K562 (cell line): Measurements from ENCODE around the gene MMAB. TPM values are rescaled to one million over a fixed set of nuclear protein-coding genes. Genes with fewer than 3 reads are reported as not detected.

ENCODE experiments used
- ATAC-seq: fragments of 200-7000 bp; cut with Tn5 transposase; 3 replicates; pipeline ENCODE4 v1.9.1; 2020; ENCODE audit warnings: moderate library complexity
- BruUV-seq: library from RNA; stranded (reverse); fragments of 400-500 nt; replicated peaks from 2 replicates; lab custom pipeline; 2021; lab: Mats Ljungman, UMichigan
- CTCF ChIA-PET: fragments of 300-600 bp; formaldehyde crosslinking; extraction: SDS; loops from one replicate; lab custom pipeline; 2021; ENCODE audit warnings: low intra/inter-chr PET ratio; lab: Yijun Ruan, JAX
- POLR2A ChIA-PET: fragments of 300-600, 350-650 bp; sonication (Branson Sonifier 250); formaldehyde crosslinking; extraction: SDS; loops from one replicate; lab custom pipeline; 2021; ENCODE audit warnings: antibody characterized with exemption, inconsistent platforms; lab: Yijun Ruan, JAX
- DNase-seq, 4 experiments: peaks; one replicate each; pipeline versions ENCODE4 v3.0.0 to v3.0.0-alpha.2; 2011 to 2018; ENCODE audit warnings: low spot score in 3 of 4, mixed read lengths in 3 of 4; ENCODE audit errors: extremely low read depth in 1 of 4
- FAIRE-seq: peaks from 2 replicates; lab custom pipeline; 2011; peaks lifted over from hg19 to GRCh38; lab: Jason Lieb, UNC
- H2AFZ ChIP-seq: 2 replicates; pipeline ENCODE4 v1.6.0; 2011; ENCODE audit warnings: low read depth, low read length, control low read depth, inconsistent platforms
- H3K27ac ChIP-seq: fragments of 200-600 bp; 3 replicates; pipeline ENCODE4 v1.8.0; 2011; ENCODE audit warnings: low read depth, mild to moderate bottlenecking, control low read depth, inconsistent platforms, low read length, moderate library complexity, mixed read lengths; ENCODE audit errors: extremely low read depth
- H3K27me3 ChIP-seq, 2 experiments: fragments of 300-600 bp in 1 of 2; 2 replicates in 1 of 2; 3 replicates in 1 of 2; pipeline versions ENCODE4 v1.6.0 to v1.8.0; 2011; ENCODE audit warnings: inconsistent platforms in 2 of 2, low read length in 2 of 2, mild to moderate bottlenecking in 1 of 2, mixed read lengths in 1 of 2, moderate library complexity in 1 of 2; ENCODE audit not compliant: control insufficient read depth in 2 of 2, insufficient read depth in 2 of 2
- H3K36me3 ChIP-seq: fragments of 300-600 bp; 3 replicates; pipeline ENCODE4 v1.8.0; 2011; ENCODE audit warnings: mild to moderate bottlenecking, low read length, inconsistent platforms; ENCODE audit not compliant: control insufficient read depth, insufficient read depth
- H3K4me1 ChIP-seq, 2 experiments: fragments of 200-600 bp in 1 of 2; replicated peaks in 1 of 2; 2 replicates in 1 of 2; 3 replicates in 1 of 2; pipeline versions ENCODE4 v1.5.1 to v1.8.0; 2011; ENCODE audit warnings: inconsistent platforms in 2 of 2, low read length in 2 of 2, mild to moderate bottlenecking in 1 of 2, mixed read lengths in 1 of 2, moderate library complexity in 1 of 2; ENCODE audit not compliant: control insufficient read depth in 2 of 2, insufficient read depth in 2 of 2
- H3K4me2 ChIP-seq: 2 replicates; pipeline ENCODE4 v1.6.1; 2011; ENCODE audit warnings: low read length, control low read depth, inconsistent platforms, mixed read lengths; ENCODE audit not compliant: insufficient read depth
- H3K4me3 ChIP-seq: fragments of 200-600 bp; sonication (generic), shearing (Covaris generic); 2 replicates; pipeline ENCODE4 v1.5.1; 2016; ENCODE audit warnings: control low read depth, inconsistent platforms
- H3K79me2 ChIP-seq: fragments of 200-600 bp; 3 replicates; pipeline ENCODE4 v1.8.0; 2011; ENCODE audit warnings: low read length, inconsistent platforms; ENCODE audit not compliant: control insufficient read depth, insufficient read depth
- H3K9ac ChIP-seq, 2 experiments: 2 replicates each; pipeline versions ENCODE4 v1.6.0 to v1.6.1; 2011; ENCODE audit warnings: low read depth in 2 of 2, low read length in 2 of 2, control low read depth in 1 of 2, inconsistent platforms in 1 of 2, mild to moderate bottlenecking in 1 of 2, mixed read lengths in 1 of 2; ENCODE audit not compliant: insufficient read depth in 1 of 2
- H3K9me1 ChIP-seq: one replicate; pipeline ENCODE4 v1.6.0; 2011; ENCODE audit warnings: inconsistent platforms, mild to moderate bottlenecking, low read length, moderate library complexity; ENCODE audit not compliant: control insufficient read depth, insufficient read depth
- H3K9me3 ChIP-seq: replicated peaks from 2 replicates; pipeline ENCODE4 v1.5.1; 2011; ENCODE audit warnings: low read depth, low read length, inconsistent platforms; ENCODE audit not compliant: control insufficient read depth, insufficient read depth
- H4K20me1 ChIP-seq: replicated peaks from 2 replicates; pipeline ENCODE4 v1.6.1; 2011; ENCODE audit warnings: low read length, inconsistent platforms, mixed read lengths; ENCODE audit not compliant: control insufficient read depth, insufficient read depth
- PPARD ChIP-seq: fragments of 250-450 bp; sonication (Bioruptor Pico); IDR thresholded peaks from 2 replicates; pipeline ENCODE4 v1.8.0; 2022; ENCODE audit warnings: inconsistent platforms, mild to moderate bottlenecking, moderate library complexity
- USF1 ChIP-seq: sonication (generic); formaldehyde crosslinking; IDR thresholded peaks from 2 replicates; pipeline ENCODE4 v1.9.0; 2022; ENCODE audit warnings: mild to moderate bottlenecking, missing genetic modification reagents
- ZMIZ1 ChIP-seq, 2 experiments: fragments of 150-350 bp in 1 of 2; IDR thresholded peaks; 2 replicates each; pipeline ENCODE4 v1.6.1; 2012 to 2016; ENCODE audit warnings: low read depth in 2 of 2, low read length in 2 of 2, mild to moderate bottlenecking in 1 of 2, moderate library complexity in 1 of 2
- ZNF696 ChIP-seq: fragments of 250-450 bp; sonication (Bioruptor Pico); conservative IDR thresholded peaks from 2 replicates; pipeline ENCODE4 v1.4.0; 2020; ENCODE audit warnings: mild to moderate bottlenecking, moderate library complexity
- WGBS: fragments of 100-300 bp; shearing (Covaris generic); methylation state at CpG from one replicate; pipeline ENCODE4 v1.1.6; 2016; ENCODE audit warnings: low coverage, mixed read lengths; ENCODE audit not compliant: insufficient coverage; ENCODE audit errors: missing lambda C conversion rate; 5-methylcytosine and 5-hydroxymethylcytosine counted together
- in situ Hi-C: fragments of 300-500 bp; cut with MboI; formaldehyde crosslinking; loops from 4 replicates; pipeline ENCODE4 v1.15.0; 2018; ENCODE audit warnings: inconsistent platforms, mixed read lengths
- intact Hi-C: fragments of 100-400 bp; cut with micrococcal nuclease; formaldehyde crosslinking; loops from 2 replicates; pipeline ENCODE4 v1.14.2; 2022
- polyA plus RNA-seq, 8 experiments: library from polyadenylated mRNA; depleted of rRNA in 4 of 8; stranded (reverse) in 5 of 8; unstranded in 3 of 8; fragments of >200 nt; fragmentation: Nextera tagmentation in 2 of 8; fragmentation: Illumina TruSeq in 1 of 8; extraction: Ambion mirVana in 2 of 8; extraction: Trizol in 1 of 8; gene quantifications; 2 replicates each; pipeline versions ENCODE4 v1.2.1 to v1.2.3, GENCODE V29; 2011 to 2014; ENCODE audit warnings: inconsistent platforms in 1 of 8, missing spikeins in 1 of 8
- total RNA-seq, 7 experiments: library from RNA; depleted of rRNA in 6 of 7; stranded (reverse); fragments of >200 nt in 6 of 7; fragmentation: Illumina TruSeq in 2 of 7; extraction: Trizol in 2 of 7; gene quantifications; 2 replicates each; pipeline versions ENCODE4 v1.2.1 to v1.2.3, GENCODE V29; 2011 to 2021; ENCODE audit warnings: low replicate concordance in 1 of 7

MMAB gene
- total and polyA plus RNA-seq, 9 of the 15 experiments (the other 6 are each of a cell fraction or from before 2014, with no cell fraction given): 9.5 to 76.1 (median 46.2) TPM

- H3K9me3 ChIP-seq: no peaks in the 10 kb centered on the region
- no peak for FAIRE-seq
- POLR2A ChIA-PET: no interaction called here
- no peak overlapping the region for H3K4me2 ChIP-seq
- H3K4me3 ChIP-seq: no peak overlapping the region
- no peak for TF ChIP-seq ZNF696 (CRISPR knock-in tag)
- no peak for TF ChIP-seq PPARD (CRISPR knock-in tag)
- no peak for TF ChIP-seq ZMIZ1 (IDR thresholded peaks at IDR 0.05; ENCODE audit: low read depth in 2 of 2, low read length in 2 of 2)
- TF ChIP-seq USF1 (CRISPR knock-in tag): no peak
- TF ChIP-seq, all 486 proteins: peak for 0
- intact Hi-C loops: no loop called here
- H3K27me3 ChIP-seq: no peaks in the 10 kb centered on the region
- no peaks in the 10 kb centered on the region for H3K9me1 ChIP-seq
- no peak overlapping the region for H3K9ac ChIP-seq
- in situ Hi-C loops: no loop called here
- ATAC-seq (no peak), DNase-seq (no peak)
- H3K79me2 ChIP-seq: no peaks in the 10 kb centered on the region
- no peaks in the 10 kb centered on the region for H4K20me1 ChIP-seq
- peaks cover 16% of the 10 kb centered on the region for H3K36me3 ChIP-seq
- BruUV-seq: no TSS peak
- H3K4me1 ChIP-seq: no peaks in the 10 kb centered on the region
- 68% methylated on average over 8 of the region's 8 CpGs for WGBS
- no peak overlapping the region for H3K27ac ChIP-seq
- H2AFZ ChIP-seq: no peak overlapping the region
- CTCF ChIA-PET: interaction anchor here (0.6 kb wide), 1 partner anchor 464 kb away, joined by 3 read pairs; no protein-coding TSS in a partner anchor
These were observed 45.7 kb downstream of the MMAB start for GRCh38 chr12:109527489-109528123.
